KMS-11 (cell line): ENCODE results near the gene CCL22.

Source experiments
- H2AFZ ChIP-seq: fragments of 200-600 bp; sonication (generic); 2 replicates; pipeline ENCODE4 v1.6.1; 2016; ENCODE audit warnings: antibody characterized with exemption, mixed run types, low read depth
- H3K27ac ChIP-seq: fragments of 200-600 bp; sonication (generic); 2 replicates; pipeline ENCODE4 v1.6.1; 2016; ENCODE audit warnings: mild to moderate bottlenecking, mixed run types
- H3K27me3 ChIP-seq: fragments of 200-600 bp; sonication (generic); 2 replicates; pipeline ENCODE4 v1.6.1; 2017; ENCODE audit warnings: mild to moderate bottlenecking, low read depth, mixed run types, moderate library complexity; ENCODE audit not compliant: insufficient read depth
- H3K36me3 ChIP-seq: fragments of 200-600 bp; sonication (generic); 2 replicates; pipeline ENCODE4 v1.6.1; 2017; ENCODE audit warnings: mild to moderate bottlenecking, mixed run types; ENCODE audit not compliant: insufficient read depth
- H3K4me1 ChIP-seq: fragments of 200-600 bp; sonication (generic); 2 replicates; pipeline ENCODE4 v1.6.1; 2016; ENCODE audit warnings: mild to moderate bottlenecking, low read depth, mixed run types; ENCODE audit not compliant: poor library complexity, severe bottlenecking
- H3K4me2 ChIP-seq: fragments of 200-600 bp; sonication (generic); 2 replicates; pipeline ENCODE4 v1.7.0; 2016; ENCODE audit warnings: mild to moderate bottlenecking, mixed run types
- H3K4me3 ChIP-seq: fragments of 200-600 bp; sonication (generic); IDR thresholded peaks from 2 replicates; pipeline ENCODE4 v1.6.1; 2017; ENCODE audit warnings: low read depth, low read length, mixed read lengths; ENCODE audit not compliant: insufficient read depth
- H3K79me2 ChIP-seq: fragments of 200-600 bp; sonication (generic); 2 replicates; pipeline ENCODE4 v1.6.1; 2016; ENCODE audit warnings: low read depth, mixed run types; ENCODE audit not compliant: insufficient read depth
- H3K9ac ChIP-seq: fragments of 200-600 bp; sonication (generic); 2 replicates; pipeline ENCODE4 v1.6.1; 2016; ENCODE audit warnings: mild to moderate bottlenecking, mixed run types
- H4K20me1 ChIP-seq: fragments of 200-600 bp; sonication (generic); 2 replicates; pipeline ENCODE4 v1.6.1; 2016; ENCODE audit warnings: mild to moderate bottlenecking, mixed run types; ENCODE audit not compliant: insufficient read depth
- TF ChIP-seq, protein P1 (sequence below): fragments of 200-600 bp; sonication (generic); conservative IDR thresholded peaks from 2 replicates; pipeline ENCODE4 v1.6.1; 2017; ENCODE audit warnings: low read depth, mild to moderate bottlenecking, antibody characterized with exemption, low read length, moderate library complexity, mixed read lengths

Gene CCL22

DNA sequence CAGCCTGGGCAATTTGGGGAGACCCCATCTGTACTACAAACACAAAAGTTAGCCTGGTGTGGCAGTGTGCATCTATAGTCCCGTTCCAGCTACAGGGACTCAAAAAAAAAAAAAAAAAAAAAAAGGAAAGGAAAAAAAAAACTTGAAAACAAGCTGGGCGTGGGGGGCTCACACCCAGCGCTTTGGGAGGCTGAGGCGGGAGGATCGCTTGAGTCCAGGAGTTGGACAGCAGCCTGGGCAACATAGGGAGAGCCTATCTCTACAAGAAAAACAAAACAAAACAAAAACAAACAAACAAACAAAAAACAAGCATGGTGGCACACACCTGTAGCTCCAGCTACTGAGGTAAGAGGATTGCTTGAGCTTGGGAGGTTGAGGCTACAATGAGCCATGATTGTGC, 33.1 kb downstream of the CCL22 start:
- H3K27me3 ChIP-seq = no peaks in the 10 kb centered on the region
- no peaks in the 10 kb centered on the region for H3K4me1 ChIP-seq
- H3K4me3 ChIP-seq = no peak overlapping the region
- no peak overlapping the region for H3K27ac ChIP-seq
- TF ChIP-seq, protein P1, sequence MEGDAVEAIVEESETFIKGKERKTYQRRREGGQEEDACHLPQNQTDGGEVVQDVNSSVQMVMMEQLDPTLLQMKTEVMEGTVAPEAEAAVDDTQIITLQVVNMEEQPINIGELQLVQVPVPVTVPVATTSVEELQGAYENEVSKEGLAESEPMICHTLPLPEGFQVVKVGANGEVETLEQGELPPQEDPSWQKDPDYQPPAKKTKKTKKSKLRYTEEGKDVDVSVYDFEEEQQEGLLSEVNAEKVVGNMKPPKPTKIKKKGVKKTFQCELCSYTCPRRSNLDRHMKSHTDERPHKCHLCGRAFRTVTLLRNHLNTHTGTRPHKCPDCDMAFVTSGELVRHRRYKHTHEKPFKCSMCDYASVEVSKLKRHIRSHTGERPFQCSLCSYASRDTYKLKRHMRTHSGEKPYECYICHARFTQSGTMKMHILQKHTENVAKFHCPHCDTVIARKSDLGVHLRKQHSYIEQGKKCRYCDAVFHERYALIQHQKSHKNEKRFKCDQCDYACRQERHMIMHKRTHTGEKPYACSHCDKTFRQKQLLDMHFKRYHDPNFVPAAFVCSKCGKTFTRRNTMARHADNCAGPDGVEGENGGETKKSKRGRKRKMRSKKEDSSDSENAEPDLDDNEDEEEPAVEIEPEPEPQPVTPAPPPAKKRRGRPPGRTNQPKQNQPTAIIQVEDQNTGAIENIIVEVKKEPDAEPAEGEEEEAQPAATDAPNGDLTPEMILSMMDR = no peak
- H3K79me2 ChIP-seq = no peaks in the 10 kb centered on the region
- no peak overlapping the region for H3K4me2 ChIP-seq
- H3K9ac ChIP-seq = no peak overlapping the region
- H4K20me1 ChIP-seq = no peaks in the 10 kb centered on the region
- no peaks in the 10 kb centered on the region for H3K36me3 ChIP-seq
- H2AFZ ChIP-seq = no peak overlapping the region

DNA sequence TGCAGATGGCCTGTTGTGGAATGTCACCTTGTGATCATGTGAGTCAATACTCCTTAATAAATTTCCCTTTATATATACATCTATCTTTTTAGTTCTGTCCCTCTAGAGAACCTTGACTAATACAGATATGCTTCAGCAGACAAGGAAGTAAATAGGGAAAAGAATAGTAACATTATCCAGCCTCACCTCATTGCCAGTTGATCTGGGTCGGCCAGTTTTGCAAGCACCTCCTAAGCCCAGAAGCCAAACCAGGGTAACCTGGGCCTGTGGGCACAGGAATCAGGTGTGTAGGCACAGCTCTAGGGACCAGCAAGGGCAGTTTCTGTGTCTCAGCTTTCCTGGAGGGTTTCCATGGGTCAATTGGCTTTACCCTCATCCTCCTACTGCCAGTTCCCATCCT, 34.1 kb downstream of the CCL22 start:
- TF ChIP-seq, protein P1 = no peak

DNA sequence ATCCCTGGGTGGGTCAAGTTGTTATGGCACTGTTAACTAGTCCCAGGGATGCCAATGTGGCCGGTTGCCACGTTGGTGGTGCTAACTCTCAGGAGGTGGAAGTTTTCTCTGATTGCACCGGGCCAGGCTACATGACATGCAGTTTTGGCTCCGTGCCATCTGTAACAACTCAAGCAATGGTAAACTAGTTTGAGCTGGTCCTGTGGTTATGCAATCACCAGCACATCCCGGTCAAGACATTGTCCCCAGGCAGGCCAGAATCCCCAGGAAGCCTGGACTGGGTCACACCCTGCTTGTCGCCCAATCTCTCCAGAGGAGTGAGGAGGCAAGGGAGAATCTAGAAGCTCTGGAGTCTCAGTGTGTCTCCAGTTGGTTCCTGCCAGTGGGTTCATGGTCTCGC, 35.9 kb downstream of the CCL22 start:
- TF ChIP-seq, protein P1 = no peak
- no peak overlapping the region for H2AFZ ChIP-seq
- no peak overlapping the region for H3K27ac ChIP-seq
- H3K4me3 ChIP-seq = no peak overlapping the region
- H4K20me1 ChIP-seq = no peaks in the 10 kb centered on the region
- no peaks in the 10 kb centered on the region for H3K79me2 ChIP-seq
- H3K4me2 ChIP-seq = no peak overlapping the region
- H3K9ac ChIP-seq = no peak overlapping the region
- H3K27me3 ChIP-seq = no peaks in the 10 kb centered on the region
- H3K4me1 ChIP-seq = no peaks in the 10 kb centered on the region
- no peaks in the 10 kb centered on the region for H3K36me3 ChIP-seq

More for the DNA sequence above, 34.1 kb downstream of the CCL22 start:
- Histone ChIP-seq H3K4me3 (no peak overlapping the region), H3K4me1 (no peaks in the 10 kb centered on the region), H3K36me3 (no peaks in the 10 kb centered on the region), H3K4me2 (no peak overlapping the region), H4K20me1 (no peaks in the 10 kb centered on the region), H3K27me3 (no peaks in the 10 kb centered on the region), H2AFZ (no peak overlapping the region), H3K27ac (no peak overlapping the region), H3K9ac (no peak overlapping the region), H3K79me2 (no peaks in the 10 kb centered on the region)

DNA sequence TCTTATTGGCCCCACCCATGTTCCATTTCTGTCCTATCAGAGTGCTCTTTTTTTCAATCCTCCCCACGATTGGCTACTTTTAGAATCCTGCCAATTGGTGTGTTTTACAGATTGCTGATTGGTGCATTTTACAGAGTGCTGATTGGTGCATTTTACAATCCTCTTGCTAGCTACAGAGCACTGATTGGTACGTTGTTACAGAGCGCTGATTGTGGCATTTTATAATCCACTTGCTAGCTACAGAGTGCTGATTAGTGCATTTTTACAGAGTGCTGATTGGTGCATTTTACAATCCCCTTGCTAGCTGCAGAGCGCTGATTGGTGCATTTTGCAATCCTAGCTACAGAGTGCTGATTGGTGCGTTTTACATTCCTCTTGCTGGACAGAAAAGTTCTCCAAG, 36.4 kb downstream of the CCL22 start:
- H3K9ac ChIP-seq = no peak overlapping the region
- H3K79me2 ChIP-seq = no peaks in the 10 kb centered on the region
- H3K4me3 ChIP-seq = no peak overlapping the region
- TF ChIP-seq, protein P1 = no peak
- no peaks in the 10 kb centered on the region for H3K4me1 ChIP-seq
- H2AFZ ChIP-seq = no peak overlapping the region
- no peak overlapping the region for H3K27ac ChIP-seq
- H3K4me2 ChIP-seq = no peak overlapping the region
- H3K27me3 ChIP-seq = no peaks in the 10 kb centered on the region
- H3K36me3 ChIP-seq = no peaks in the 10 kb centered on the region
- H4K20me1 ChIP-seq = no peaks in the 10 kb centered on the region
